WI38 (cell line): Measurements from ENCODE around the gene COMT.

Experiments used
- H3K4me3 ChIP-seq: 2 replicates; pipeline ENCODE4 v1.5.1; 2011; ENCODE audit warnings: low read depth, mild to moderate bottlenecking, control low read depth, low read length
- CTCF ChIP-seq: IDR thresholded peaks from 2 replicates; pipeline ENCODE4 v1.5.1; 2012; ENCODE audit warnings: low read depth, mild to moderate bottlenecking, control low read depth, low read length

The COMT gene

DNA sequence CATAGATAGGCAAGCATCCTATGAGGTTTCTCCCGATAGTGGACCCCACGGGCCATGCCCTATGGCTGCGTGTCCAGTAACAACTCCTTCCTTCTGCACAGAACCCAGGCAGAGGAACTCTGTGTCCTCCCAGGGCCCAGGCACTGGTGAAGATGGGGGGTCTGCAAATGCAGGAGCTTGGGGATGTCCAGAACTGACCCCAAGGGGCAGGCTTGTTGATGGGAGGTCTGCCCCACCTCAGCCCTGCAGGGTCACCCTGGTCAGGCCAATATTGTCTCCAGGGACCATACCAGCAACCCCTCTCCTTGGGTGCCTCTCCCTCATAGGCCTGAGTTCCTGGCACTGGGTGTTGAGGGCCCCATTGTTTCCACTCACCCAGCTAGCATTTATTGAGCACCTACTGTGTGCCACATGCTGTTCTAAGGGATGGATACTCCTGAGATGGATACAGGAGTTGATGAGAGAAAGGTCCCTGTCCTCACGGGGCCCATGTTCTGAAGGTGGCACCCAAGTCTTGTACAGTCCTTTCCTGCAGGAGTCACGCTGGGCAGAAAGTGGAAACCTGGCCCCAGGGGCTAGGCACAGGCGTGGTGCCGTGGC, 26.4 kb downstream of the COMT start:
- H3K4me3 ChIP-seq, result no peak overlapping the region

GRCh38 chr22:19968450-19968891, 26.9 kb downstream of the COMT start:
- no peak for TF ChIP-seq CTCF
- H3K4me3 ChIP-seq, result no peak overlapping the region

More for the DNA sequence above, 26.4 kb downstream of the COMT start:
- no peak for TF ChIP-seq CTCF

- no peak overlapping the region for H3K4me3 ChIP-seq
- no peak for TF ChIP-seq CTCF
Observed at GRCh38 chr22:19969141-19969928, 27.8 kb downstream of the COMT start.

DNA sequence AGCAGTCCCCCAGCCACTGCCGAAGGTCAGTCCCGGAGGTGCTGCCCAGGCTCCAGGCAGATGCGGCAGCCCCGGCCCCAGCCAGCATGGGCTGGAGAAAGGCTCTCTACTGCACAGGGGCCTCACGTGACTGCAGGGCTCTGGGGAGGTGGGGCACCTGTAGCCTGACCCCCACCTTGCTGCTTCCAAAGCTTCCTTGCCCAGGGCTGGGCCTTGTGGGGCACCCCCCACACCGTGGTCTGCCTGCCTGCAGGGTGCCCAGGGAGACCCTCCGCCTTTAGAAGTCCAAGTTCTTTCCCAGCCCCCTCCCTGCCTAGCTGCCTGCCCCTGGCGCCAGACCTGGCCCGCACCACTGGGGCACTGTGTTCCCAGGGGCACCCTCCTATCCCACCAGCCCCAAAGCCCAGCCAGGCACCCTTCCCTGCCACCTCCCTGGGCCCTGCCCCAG, 28.5 kb downstream of the COMT start:
- no peak for TF ChIP-seq CTCF
- H3K4me3 ChIP-seq, result no peak overlapping the region

DNA sequence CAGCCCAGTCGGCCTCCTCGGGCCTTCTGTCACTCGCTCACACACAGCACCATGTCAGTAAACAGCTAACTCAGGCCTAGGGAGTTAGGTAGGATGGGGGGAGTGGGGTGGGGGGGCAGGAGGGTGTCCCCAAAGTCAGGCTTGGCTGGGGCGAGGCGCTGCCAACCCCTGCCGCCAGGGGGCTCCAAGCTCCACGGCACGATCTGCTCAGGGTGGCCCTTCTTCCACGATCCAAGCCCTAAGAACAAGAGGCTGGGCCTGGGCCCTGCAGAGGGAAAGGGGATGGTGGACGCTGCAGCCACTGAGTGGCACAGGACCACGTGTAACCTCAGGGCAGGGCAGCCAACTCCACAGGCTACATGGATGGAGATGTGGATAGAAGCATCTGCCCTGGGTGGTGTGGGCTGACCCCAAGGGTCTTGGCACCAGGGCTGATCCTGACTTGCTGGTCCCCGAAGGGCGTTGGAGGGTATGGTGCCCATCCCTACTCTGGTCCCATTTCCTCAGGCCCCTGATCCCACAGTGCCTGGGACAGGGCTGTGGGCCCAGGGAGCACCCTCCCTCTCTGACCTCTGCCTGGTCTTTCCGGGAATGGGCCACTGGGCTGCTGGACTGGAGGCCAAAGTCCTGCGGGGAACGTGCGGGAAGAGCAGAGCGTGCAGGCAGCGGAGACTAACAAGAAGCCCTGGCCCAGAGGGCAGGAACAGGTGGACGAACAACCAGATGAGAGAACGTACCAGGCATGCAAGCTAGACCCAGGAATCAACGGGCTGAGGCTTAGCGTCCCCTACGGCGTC, 29.1 kb downstream of the COMT start:
- H3K4me3 ChIP-seq, result no peak overlapping the region
- TF ChIP-seq CTCF, result peak; percentile 88

- no peak for TF ChIP-seq CTCF
- H3K4me3 ChIP-seq, result no peak overlapping the region
Observed at GRCh38 chr22:19971276-19972124, 29.9 kb downstream of the COMT start.
